ENCODE measurements around the gene ZNF234. TPM values are rescaled to one million over a fixed set of nuclear protein-coding genes. Genes with fewer than 3 reads are reported as not detected.
"Not testable (repeated sequence)": the region's sequence is repeated elsewhere in the genome, so short reads cannot be mapped to it uniquely, and the experiment has no call there.

ZNF234 gene
- total RNA-seq, 6 experiments from 2014 or later: 2.4 to 5.6 (median 3.5) TPM

DNA sequence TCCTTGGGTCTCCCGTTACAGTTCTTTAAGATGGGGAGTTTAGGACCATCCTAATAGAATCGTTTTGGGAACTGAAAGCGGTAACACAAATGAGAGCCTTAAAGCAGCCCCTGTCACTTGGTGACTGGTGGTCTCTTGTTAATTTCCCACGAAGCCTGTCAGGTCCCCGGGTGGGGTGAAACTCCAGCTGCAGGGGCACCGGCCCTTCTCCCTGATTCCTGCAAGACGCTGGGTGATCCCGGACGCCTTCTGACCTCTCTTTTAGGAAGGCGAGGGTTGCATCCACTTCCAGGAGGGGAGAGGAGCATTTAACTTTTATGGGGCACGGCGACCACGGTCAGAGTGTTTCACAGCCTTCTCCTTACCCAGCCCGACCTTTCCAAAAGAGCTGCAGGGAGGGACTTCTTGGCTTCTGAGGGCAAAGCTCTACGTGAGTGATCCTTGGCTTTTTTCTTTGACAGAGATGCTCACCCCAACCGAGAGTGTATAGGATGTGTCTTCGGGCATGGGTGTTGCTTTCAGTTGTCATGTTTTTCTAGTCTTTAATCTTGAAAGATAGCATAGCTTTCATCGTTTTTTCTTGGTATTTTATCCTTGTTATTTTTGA lies 27.5 kb upstream of the ZNF234 start:
- H3K27ac ChIP-seq: peak overlapping the region in 1 of 3 donors; percentile 20
- peaks cover 0 to 18% (median 8%) of the 10 kb centered on the region in 4 donors for H3K36me3 ChIP-seq
- peak overlapping the region; percentile 50 to 85 (median 84) for H3K4me3 ChIP-seq
- ATAC-seq (peak in 2 of 4 donors; percentile 1 to 4), DNase-seq (peak in 1 of 3 donors; percentile 21)
- TF ChIP-seq POLR2A (IDR thresholded peaks at IDR 0.05): no peak
- TF ChIP-seq, protein P1, sequence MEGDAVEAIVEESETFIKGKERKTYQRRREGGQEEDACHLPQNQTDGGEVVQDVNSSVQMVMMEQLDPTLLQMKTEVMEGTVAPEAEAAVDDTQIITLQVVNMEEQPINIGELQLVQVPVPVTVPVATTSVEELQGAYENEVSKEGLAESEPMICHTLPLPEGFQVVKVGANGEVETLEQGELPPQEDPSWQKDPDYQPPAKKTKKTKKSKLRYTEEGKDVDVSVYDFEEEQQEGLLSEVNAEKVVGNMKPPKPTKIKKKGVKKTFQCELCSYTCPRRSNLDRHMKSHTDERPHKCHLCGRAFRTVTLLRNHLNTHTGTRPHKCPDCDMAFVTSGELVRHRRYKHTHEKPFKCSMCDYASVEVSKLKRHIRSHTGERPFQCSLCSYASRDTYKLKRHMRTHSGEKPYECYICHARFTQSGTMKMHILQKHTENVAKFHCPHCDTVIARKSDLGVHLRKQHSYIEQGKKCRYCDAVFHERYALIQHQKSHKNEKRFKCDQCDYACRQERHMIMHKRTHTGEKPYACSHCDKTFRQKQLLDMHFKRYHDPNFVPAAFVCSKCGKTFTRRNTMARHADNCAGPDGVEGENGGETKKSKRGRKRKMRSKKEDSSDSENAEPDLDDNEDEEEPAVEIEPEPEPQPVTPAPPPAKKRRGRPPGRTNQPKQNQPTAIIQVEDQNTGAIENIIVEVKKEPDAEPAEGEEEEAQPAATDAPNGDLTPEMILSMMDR (IDR thresholded peaks at IDR 0.05): no peak
- peaks cover 0 to 15% (median 3%) of the 10 kb centered on the region in 4 donors for H3K4me1 ChIP-seq
- H3K9me3 ChIP-seq: peaks cover 0 to 17% (median 3%) of the 10 kb centered on the region in 4 donors
- no peaks in the 10 kb centered on the region for H3K27me3 ChIP-seq
- intact Hi-C loops (cut with DNase I): no loop called here
- 3% methylated on average over 12 of the region's 18 CpGs for WGBS (ENCODE audit: insufficient coverage, low coverage, low lambda C conversion rate, missing lambda C conversion rate)

DNA sequence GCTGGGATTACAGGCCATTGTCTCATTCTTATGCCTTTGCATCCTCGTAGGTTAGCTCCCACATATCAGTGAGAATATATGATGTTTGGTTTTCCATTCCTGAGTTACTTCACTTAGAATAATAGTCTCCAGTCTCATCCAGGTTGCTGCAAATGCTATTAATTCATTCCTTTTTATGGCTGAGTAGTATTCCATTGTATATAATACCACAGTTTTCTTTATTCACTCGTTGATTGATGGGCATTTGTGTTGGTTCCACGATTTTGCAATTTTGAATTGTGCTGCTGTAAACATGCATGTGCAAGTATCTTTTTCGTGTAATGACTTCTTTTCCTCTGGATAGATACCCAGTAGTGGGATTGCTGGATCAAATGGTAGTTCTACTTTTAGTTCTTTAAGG lies 20.2 kb upstream of the ZNF234 start:
- DNase-seq; H3K4me3 ChIP-seq; H3K27ac ChIP-seq; intact Hi-C loops (cut with DNase I); H3K27me3 ChIP-seq; H3K4me1 ChIP-seq; ATAC-seq: not testable (repeated sequence)
- Histone ChIP-seq H3K36me3 (peaks cover 0 to 39% (median 22%) of the 10 kb centered on the region in 4 donors), H3K9me3 (peaks cover 0 to 15% (median 1%) of the 10 kb centered on the region in 4 donors)
- WGBS (ENCODE audit: insufficient coverage, low coverage, low lambda C conversion rate, missing lambda C conversion rate): 94% methylated on average over 4 of the region's 4 CpGs

DNA sequence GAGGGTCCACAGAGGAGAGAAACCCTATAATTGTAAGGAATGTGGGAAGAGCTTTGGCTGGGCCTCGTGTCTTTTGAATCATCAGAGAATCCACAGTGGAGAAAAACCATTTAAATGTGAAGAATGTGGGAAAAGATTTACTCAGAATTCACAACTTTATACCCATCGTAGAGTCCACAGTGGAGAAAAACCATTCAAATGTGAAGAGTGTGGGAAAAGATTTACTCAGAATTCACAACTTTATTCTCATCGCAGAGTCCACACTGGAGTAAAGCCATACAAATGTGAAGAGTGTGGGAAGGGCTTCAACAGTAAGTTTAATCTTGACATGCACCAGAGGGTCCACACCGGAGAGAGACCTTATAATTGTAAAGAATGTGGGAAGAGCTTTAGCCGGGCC lies 9.4 kb upstream of the ZNF234 start:
- peaks cover 0 to 16% (median 9%) of the 10 kb centered on the region in 4 donors for H3K9me3 ChIP-seq
- DNase-seq (no peak), ATAC-seq (no peak)
- no peaks in the 10 kb centered on the region for H3K27me3 ChIP-seq
- H3K4me1 ChIP-seq: no peaks in the 10 kb centered on the region
- no peak overlapping the region for H3K27ac ChIP-seq
- 94% methylated on average over 5 of the region's 5 CpGs for whole genome bisulfite sequencing (ENCODE audit: insufficient coverage, low coverage, low lambda C conversion rate, missing lambda C conversion rate)
- H3K4me3 ChIP-seq: no peak overlapping the region
- intact Hi-C loops (cut with DNase I): no loop called here
- no peak for TF ChIP-seq POLR2A (IDR thresholded peaks at IDR 0.05)
- TF ChIP-seq, protein P1 (IDR thresholded peaks at IDR 0.05): no peak
- H3K36me3 ChIP-seq: peaks cover 0 to 24% (median 4%) of the 10 kb centered on the region in 4 donors

DNA sequence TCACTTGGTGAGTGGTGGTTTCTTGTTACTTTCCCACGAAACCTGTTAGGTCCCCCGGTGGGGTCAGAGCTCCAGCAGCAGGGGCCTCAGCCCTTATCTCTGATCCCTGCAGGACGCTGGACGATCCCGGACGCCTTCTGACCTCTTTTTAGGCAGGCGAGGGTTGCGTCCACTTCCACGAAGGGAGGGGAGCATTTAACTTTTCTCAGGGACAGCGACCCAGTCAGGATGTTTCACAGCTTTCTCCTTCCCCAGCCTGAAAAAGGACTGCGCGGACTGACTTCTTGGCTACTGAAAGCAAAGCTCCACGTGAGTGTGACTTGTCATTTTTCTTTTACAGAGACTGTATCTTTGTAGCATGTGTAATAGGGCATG lies 692 bp downstream of the ZNF234 start:
- Histone ChIP-seq H3K36me3 (peaks cover 0 to 9% (median 1%) of the 10 kb centered on the region in 4 donors), H3K27ac (peak overlapping the region in 1 of 3 donors; percentile 60), H3K4me1 (peaks cover 0 to 10% (median 2%) of the 10 kb centered on the region in 4 donors), H3K27me3 (no peaks in the 10 kb centered on the region), H3K9me3 (no peaks in the 10 kb centered on the region), H3K4me3 (peak overlapping the region; percentile 74 to 89 (median 86))
- intact Hi-C loops (cut with DNase I): no loop called here
- ATAC-seq (peak; percentile 5 to 17 (median 11)), DNase-seq (peak in 1 of 3 donors; percentile 21)
- 9% methylated on average over 11 of the region's 13 CpGs for WGBS (ENCODE audit: insufficient coverage, low coverage, low lambda C conversion rate, missing lambda C conversion rate)
- no peak for TF ChIP-seq POLR2A (IDR thresholded peaks at IDR 0.05)
- TF ChIP-seq, protein P1 (IDR thresholded peaks at IDR 0.05): no peak

DNA sequence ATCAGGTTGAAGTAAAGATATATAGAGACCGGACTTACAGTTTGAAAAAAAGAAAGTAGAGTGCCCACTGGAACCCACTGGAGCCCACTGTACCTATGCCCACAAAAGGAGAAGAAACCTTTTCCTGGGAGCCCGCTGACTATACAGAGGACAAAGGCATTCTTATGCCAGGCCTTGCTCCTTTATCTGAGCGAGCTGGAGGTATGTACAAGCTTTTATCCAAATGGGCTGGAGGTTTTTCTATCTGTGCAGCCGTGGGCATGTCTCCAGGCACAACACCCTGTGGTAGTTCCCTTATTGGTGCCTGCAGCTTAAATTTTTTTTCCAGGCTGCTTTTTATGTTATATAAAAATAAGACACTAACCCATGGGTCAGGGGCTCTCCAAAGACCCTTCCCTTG lies 8.4 kb downstream of the ZNF234 start:
- H3K4me3 ChIP-seq: no peak overlapping the region
- no peaks in the 10 kb centered on the region for H3K4me1 ChIP-seq
- no peaks in the 10 kb centered on the region for H3K27me3 ChIP-seq
- DNase-seq: no peak
- peaks cover 0 to 17% (median 1%) of the 10 kb centered on the region in 4 donors for H3K9me3 ChIP-seq
- H3K27ac ChIP-seq: no peak overlapping the region
- ATAC-seq: no peak
- intact Hi-C loops (cut with DNase I): no loop called here
- H3K36me3 ChIP-seq: peaks cover 0 to 61% (median 23%) of the 10 kb centered on the region in 4 donors
- TF ChIP-seq, protein P1 (IDR thresholded peaks at IDR 0.05): no peak
- TF ChIP-seq POLR2A (IDR thresholded peaks at IDR 0.05): no peak
- 100% methylated on average over 2 of the region's 4 CpGs for WGBS (ENCODE audit: insufficient coverage, low coverage, low lambda C conversion rate, missing lambda C conversion rate)

Measured in right lobe of liver (tissue), 6 donors.